DOHH2 (cell line): ENCODE results near the gene TRIM49D2.
"Not testable (repeated sequence)": the region's sequence is repeated elsewhere in the genome, so short reads cannot be mapped to it uniquely, and the experiment has no call there.

ENCODE experiments used
- H3F3A ChIP-seq: fragments of 200-600 bp; sonication (generic), shearing (Covaris generic); 2 replicates; pipeline ENCODE4 v1.6.0; 2016; ENCODE audit warnings: antibody characterized with exemption, mild to moderate bottlenecking; ENCODE audit not compliant: control insufficient read depth, insufficient read depth
- H3K27ac ChIP-seq: fragments of 200-600 bp; sonication (generic); 2 replicates; pipeline ENCODE4 v1.5.1; 2014; ENCODE audit warnings: low read depth, mild to moderate bottlenecking, low read length, moderate library complexity
- H3K27me3 ChIP-seq: fragments of 200-600 bp; sonication (generic); 2 replicates; pipeline ENCODE4 v1.6.1; 2014; ENCODE audit warnings: mild to moderate bottlenecking, low read length, mixed read lengths; ENCODE audit not compliant: control insufficient read depth
- H3K36me3 ChIP-seq: fragments of 200-600 bp; sonication (generic); 2 replicates; pipeline ENCODE4 v1.6.1; 2014; ENCODE audit warnings: mild to moderate bottlenecking, low read length, moderate library complexity, mixed read lengths; ENCODE audit not compliant: control insufficient read depth
- H3K4me1 ChIP-seq: fragments of 200-600 bp; sonication (generic); 2 replicates; pipeline ENCODE4 v1.6.1; 2014; ENCODE audit warnings: mild to moderate bottlenecking, low read length, mixed read lengths; ENCODE audit not compliant: control insufficient read depth
- H3K4me2 ChIP-seq: fragments of 200-600 bp; sonication (generic); 2 replicates; pipeline ENCODE4 v1.6.0; 2014; ENCODE audit warnings: mild to moderate bottlenecking, low read length, moderate library complexity
- H3K4me3 ChIP-seq: fragments of 200-600 bp; sonication (generic); 2 replicates; pipeline ENCODE4 v1.5.1; 2014; ENCODE audit warnings: mild to moderate bottlenecking, low read length, mixed read lengths
- H3K79me2 ChIP-seq: fragments of 200-600 bp; sonication (generic); 2 replicates; pipeline ENCODE4 v1.6.1; 2014; ENCODE audit warnings: mild to moderate bottlenecking, low read length, mixed read lengths; ENCODE audit not compliant: control insufficient read depth
- H3K9me2 ChIP-seq: fragments of 200-600 bp; sonication (generic); replicated peaks from 2 replicates; pipeline ENCODE4 v1.6.1; 2014; ENCODE audit warnings: mild to moderate bottlenecking, low read length, mixed read lengths; ENCODE audit not compliant: control insufficient read depth
- H3K9me3 ChIP-seq: fragments of 200-600 bp; sonication (generic); 2 replicates; pipeline ENCODE4 v1.6.1; 2014; ENCODE audit warnings: antibody characterized with exemption, low read length, mixed read lengths; ENCODE audit not compliant: control insufficient read depth, insufficient read depth
- H4K20me1 ChIP-seq: fragments of 200-600 bp; sonication (generic); 2 replicates; pipeline ENCODE4 v1.6.0; 2014; ENCODE audit warnings: low read depth, mild to moderate bottlenecking, antibody characterized with exemption, low read length, moderate library complexity; ENCODE audit not compliant: control insufficient read depth, insufficient read depth
- CTCF ChIP-seq: fragments of 200-600 bp; sonication (generic); IDR thresholded peaks from one replicate; pipeline ENCODE4 v1.5.1; 2014; ENCODE audit warnings: antibody characterized with exemption, mild to moderate bottlenecking, low read depth, low read length; ENCODE audit not compliant: poor library complexity, severe bottlenecking
- EZH2phosphoT487 ChIP-seq: fragments of 200-600 bp; sonication (generic); IDR thresholded peaks from 2 replicates; pipeline ENCODE4 v1.6.1; 2017; ENCODE audit warnings: borderline replicate concordance, mild to moderate bottlenecking, antibody characterized with exemption, low read length, moderate library complexity, mixed read lengths

Gene TRIM49D2, protein sequence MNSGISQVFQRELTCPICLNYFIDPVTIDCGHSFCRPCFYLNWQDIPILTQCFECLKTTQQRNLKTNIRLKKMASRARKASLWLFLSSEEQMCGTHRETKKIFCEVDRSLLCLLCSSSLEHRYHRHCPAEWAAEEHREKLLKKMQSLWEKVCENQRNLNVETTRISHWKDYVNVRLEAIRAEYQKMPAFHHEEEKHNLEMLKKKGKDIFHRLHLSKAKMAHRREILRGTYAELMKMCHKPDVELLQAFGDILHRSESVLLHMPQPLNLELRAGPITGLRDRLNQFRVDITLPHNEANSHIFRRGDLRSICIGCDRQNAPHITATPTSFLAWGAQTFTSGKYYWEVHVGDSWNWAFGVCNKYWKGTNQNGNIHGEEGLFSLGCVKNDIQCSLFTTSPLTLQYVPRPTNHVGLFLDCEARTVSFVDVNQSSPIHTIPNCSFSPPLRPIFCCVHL

DNA sequence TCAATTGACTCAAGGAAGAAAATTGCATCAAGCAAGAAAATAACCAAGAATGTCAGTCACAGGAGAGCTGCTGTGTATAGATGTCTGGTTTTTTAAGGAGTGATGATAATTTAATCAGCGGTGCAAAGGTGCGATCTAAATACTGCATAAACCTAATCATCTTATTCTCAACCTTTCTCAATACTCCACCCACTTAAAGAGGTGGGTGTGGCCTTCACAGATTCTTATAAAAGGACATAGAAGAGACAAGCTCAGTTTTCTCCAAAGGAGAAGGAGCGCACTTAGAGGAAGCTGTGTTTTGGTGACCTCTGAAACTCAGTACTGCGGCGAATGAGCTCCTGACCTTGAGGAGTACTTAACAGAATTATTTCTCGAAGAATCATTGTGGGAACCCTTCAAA is at the start of gene TRIM49D2:
TSS of gene TRIM49D2 (plus strand) at position 301 of the 400 bp plus-strand sequence. CDS start 2,698 bp downstream, outside the sequence.
- H3F3A ChIP-seq, H3K4me3 ChIP-seq, H3K9me3 ChIP-seq, H3K27me3 ChIP-seq, H4K20me1 ChIP-seq, H3K27ac ChIP-seq, H3K4me2 ChIP-seq, H3K36me3 ChIP-seq, H3K79me2 ChIP-seq, H3K4me1 ChIP-seq, H3K9me2 ChIP-seq: not testable (repeated sequence)

- not testable (repeated sequence) for H3K4me3 ChIP-seq, H3K36me3 ChIP-seq, H3K4me2 ChIP-seq, H3F3A ChIP-seq, H3K27ac ChIP-seq, H3K79me2 ChIP-seq, H3K4me1 ChIP-seq, H4K20me1 ChIP-seq, H3K27me3 ChIP-seq, H3K9me3 ChIP-seq, H3K9me2 ChIP-seq
Measured at GRCh38 chr11:89877511-89877910, 46.4 kb upstream of the TRIM49D2 start.

- not testable (repeated sequence) for H3K27ac ChIP-seq, H3K9me2 ChIP-seq
Measured at GRCh38 chr11:89893245-89893644, 30.6 kb upstream of the TRIM49D2 start.

GRCh38 chr11:89900809-89901208 is 23.1 kb upstream of the TRIM49D2 start:
- not testable (repeated sequence) for H3K4me3 ChIP-seq, H3K9me3 ChIP-seq, H4K20me1 ChIP-seq, H3K9me2 ChIP-seq, H3F3A ChIP-seq, H3K27ac ChIP-seq, H3K27me3 ChIP-seq, H3K4me1 ChIP-seq, H3K4me2 ChIP-seq, H3K79me2 ChIP-seq, H3K36me3 ChIP-seq

More at GRCh38 chr11:89893245-89893644, 30.6 kb upstream of the TRIM49D2 start:
- not testable (repeated sequence) for H3K4me3 ChIP-seq, H3K79me2 ChIP-seq, H3K4me2 ChIP-seq, H4K20me1 ChIP-seq, H3F3A ChIP-seq, H3K36me3 ChIP-seq, H3K27me3 ChIP-seq, H3K4me1 ChIP-seq, H3K9me3 ChIP-seq

DNA sequence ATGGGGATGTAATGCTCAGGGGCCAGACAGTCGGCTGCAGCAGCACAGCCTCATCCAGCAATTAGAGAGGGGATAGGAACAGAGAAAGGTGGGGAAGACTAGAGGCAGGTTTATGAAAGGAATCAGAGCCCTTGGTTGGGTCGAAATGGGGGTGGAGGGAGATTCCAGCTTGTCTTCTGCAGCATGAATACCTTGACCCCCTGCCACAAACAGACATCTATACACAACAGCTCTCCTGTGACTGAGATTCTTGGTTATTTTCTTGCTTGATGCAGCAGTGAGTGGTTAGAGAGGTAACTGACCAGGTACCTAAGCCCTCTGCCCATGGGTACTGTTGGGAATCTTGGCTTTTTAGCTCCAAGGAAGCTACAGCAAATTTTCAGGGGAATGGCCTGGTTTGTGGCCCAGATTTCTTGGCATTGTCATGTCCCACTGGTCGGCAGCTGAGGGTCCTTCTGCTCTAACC is 1.6 kb upstream of the TRIM49D2 start, which contains the start of gene TRIM49D1:
TSS of gene TRIM49D1 (minus strand) at position 51 of the 466 bp plus-strand sequence. CDS start 4,535 bp downstream, outside the sequence.
- Histone ChIP-seq H3K27ac (no peak within 1 kb of the TSS), H3K9me2 (no peaks in the 10 kb centered on the region), H3K4me2 (no peak within 1 kb of the TSS), H3K27me3 (no peaks in the 10 kb centered on the region), H3K79me2 (no peaks in the 10 kb centered on the region), H3K4me3 (no peak within 1 kb of the TSS), H4K20me1 (no peaks in the 10 kb centered on the region), H3F3A (no peaks in the 10 kb centered on the region), H3K4me1 (no peaks in the 10 kb centered on the region), H3K9me3 (no peaks in the 10 kb centered on the region), H3K36me3 (no peaks in the 10 kb centered on the region)
- TF ChIP-seq EZH2phosphoT487 (no peak), CTCF (no peak)

- H3K4me3 ChIP-seq, H4K20me1 ChIP-seq, H3K4me1 ChIP-seq, H3K4me2 ChIP-seq, H3K27me3 ChIP-seq, H3K9me3 ChIP-seq, H3K9me2 ChIP-seq, H3K79me2 ChIP-seq, H3K36me3 ChIP-seq, H3K27ac ChIP-seq, H3F3A ChIP-seq: not testable (repeated sequence)
Measured at GRCh38 chr11:89960833-89961232, 37.0 kb downstream of the TRIM49D2 start.

DNA sequence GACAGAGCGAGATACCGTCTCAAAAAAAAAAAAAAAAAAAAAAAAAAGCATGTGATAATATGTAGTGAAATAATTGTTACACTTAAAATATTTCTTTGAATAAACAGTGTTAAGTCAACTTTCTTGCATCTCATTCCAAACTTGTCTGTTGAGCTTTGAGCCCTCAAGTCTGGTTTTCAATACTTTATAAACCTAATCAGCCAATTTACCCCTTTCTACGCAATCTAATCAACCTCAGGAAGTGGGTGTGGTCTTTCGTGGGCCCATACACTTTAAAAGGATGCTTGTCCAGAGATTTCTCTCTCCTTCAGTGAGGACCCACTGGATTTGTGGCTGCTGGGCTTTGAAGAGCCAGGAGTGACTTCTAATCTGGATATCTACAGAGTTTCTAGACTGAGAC is 41.9 kb downstream of the TRIM49D2 start, which contains the start of gene TRIM64:
TSS of gene TRIM64 (plus strand) at position 301 of the 400 bp plus-strand sequence. CDS start 2,467 bp downstream, outside the sequence.
- H3K4me2 ChIP-seq, H3K36me3 ChIP-seq, H3K4me3 ChIP-seq, H3K9me3 ChIP-seq, H3K27me3 ChIP-seq, H3F3A ChIP-seq, H3K4me1 ChIP-seq, H3K9me2 ChIP-seq, H3K27ac ChIP-seq, H3K79me2 ChIP-seq, H4K20me1 ChIP-seq: not testable (repeated sequence)
